ENCODE results near the gene ZSWIM6.

Gene ZSWIM6

DNA sequence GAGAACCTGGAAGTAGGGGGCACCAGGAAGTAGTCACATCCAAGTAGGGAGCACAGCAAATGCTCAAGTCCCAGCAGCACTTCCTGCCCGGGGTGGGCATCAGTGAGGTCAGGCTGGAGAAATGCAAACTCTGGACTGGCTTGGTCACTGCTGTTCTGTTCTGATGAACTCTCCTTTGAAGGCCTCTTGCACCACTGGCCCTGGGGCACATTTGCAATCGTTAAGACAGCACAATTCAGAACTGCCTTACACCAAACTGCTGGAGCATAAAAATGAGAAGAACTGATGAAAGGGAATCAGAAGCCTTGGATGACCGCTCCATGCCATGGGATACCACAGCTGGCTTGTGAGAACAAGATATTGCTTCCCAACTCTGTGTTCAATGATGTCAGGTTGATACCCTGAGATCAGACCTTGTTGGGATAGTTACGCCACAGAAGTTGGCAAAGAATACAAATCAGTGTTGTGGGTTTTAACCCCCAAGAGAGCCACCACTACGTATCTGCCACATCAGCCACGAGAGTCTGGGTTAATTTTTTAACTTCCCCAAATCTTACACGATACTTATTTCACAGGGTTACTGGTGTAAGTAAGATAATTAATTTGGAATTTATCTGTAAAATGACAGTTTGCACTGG is 42.3 kb upstream of the ZSWIM6 start:
- Histone ChIP-seq H3K4me3 (no peak overlapping the region), H3K27ac (no peak overlapping the region)
- TF ChIP-seq, protein P1, sequence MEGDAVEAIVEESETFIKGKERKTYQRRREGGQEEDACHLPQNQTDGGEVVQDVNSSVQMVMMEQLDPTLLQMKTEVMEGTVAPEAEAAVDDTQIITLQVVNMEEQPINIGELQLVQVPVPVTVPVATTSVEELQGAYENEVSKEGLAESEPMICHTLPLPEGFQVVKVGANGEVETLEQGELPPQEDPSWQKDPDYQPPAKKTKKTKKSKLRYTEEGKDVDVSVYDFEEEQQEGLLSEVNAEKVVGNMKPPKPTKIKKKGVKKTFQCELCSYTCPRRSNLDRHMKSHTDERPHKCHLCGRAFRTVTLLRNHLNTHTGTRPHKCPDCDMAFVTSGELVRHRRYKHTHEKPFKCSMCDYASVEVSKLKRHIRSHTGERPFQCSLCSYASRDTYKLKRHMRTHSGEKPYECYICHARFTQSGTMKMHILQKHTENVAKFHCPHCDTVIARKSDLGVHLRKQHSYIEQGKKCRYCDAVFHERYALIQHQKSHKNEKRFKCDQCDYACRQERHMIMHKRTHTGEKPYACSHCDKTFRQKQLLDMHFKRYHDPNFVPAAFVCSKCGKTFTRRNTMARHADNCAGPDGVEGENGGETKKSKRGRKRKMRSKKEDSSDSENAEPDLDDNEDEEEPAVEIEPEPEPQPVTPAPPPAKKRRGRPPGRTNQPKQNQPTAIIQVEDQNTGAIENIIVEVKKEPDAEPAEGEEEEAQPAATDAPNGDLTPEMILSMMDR (IDR thresholded peaks at IDR 0.05): no peak
- DNase-seq (ENCODE audit: low spot score): no peak

DNA sequence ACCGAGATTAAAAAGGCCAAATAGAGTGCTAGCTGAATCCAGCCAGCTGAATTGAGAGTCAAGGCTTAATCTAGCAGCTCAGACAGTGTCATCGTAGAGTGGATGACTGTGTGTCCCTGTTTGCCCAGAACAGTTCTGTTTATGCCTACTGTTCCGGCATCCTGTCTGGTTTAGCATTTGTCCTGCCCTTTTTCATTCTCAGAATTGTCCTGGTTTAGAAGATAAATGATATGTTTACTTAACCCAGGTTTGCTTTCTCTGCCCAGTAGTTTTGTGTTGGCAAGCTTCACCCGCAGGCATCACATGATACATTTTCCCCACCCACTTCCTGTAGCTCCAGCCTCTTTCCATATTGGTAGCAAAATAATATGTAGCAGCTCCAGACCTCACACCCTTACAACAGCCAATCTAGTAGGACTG is 41.3 kb upstream of the ZSWIM6 start:
- H3K4me3 ChIP-seq: no peak overlapping the region
- DNase-seq (ENCODE audit: low spot score): no peak
- peak overlapping the region in 1 of 2 donors; percentile 12 for H3K27ac ChIP-seq
- TF ChIP-seq, protein P1 (IDR thresholded peaks at IDR 0.05): no peak

DNA sequence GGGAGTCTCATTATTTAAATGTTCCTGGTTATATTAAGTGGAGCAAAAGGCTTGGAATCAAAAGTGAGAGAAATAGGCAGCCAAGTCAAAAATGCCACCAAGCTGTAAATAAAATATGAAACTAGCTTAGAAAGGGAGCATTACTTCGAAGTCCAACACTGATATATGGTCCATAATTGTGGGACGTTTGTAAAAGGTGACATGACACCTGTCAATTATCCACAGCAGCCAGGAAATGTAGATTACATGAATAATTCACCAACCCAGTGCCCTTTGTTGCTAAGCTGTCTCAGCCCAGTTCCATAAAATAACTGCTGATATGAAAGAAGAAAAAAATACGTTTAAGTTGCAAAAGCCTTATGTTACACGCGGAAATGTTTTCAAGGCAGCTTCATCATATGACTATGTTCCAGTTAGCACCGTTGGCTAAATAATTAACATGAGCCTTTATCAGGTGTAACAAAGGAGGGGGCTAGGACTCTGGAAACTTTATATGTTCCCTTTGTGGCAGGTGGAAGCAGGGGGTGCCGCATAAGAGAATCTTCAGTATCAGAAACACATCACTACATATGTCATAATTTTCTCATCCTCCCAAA is 39.9 kb upstream of the ZSWIM6 start:
- DNase-seq (ENCODE audit: low spot score): no peak
- H3K4me3 ChIP-seq: no peak overlapping the region
- TF ChIP-seq, protein P1 (IDR thresholded peaks at IDR 0.05): no peak
- no peak overlapping the region for H3K27ac ChIP-seq

DNA sequence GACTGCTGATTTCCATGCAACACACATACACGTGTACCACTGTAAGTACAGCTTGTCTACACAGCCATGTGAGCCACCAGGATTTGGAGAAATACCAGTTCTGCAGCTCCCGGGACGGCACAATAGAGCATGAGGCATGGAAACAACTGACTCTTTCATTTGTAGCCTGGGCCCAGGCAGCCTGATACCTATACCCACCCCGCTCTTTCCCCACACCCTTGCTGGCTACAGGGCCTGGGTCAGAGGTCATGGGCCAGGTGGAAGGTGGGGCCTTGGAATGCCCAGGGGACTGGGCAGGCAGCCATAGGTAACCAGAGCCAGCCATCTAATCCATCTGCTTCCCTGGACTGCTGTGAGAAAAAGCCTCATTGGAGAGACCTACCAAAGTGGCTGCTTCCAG is 39.0 kb upstream of the ZSWIM6 start:
- TF ChIP-seq, protein P1 (IDR thresholded peaks at IDR 0.05): no peak
- DNase-seq (ENCODE audit: low spot score): no peak
- H3K4me3 ChIP-seq: no peak overlapping the region
- no peak overlapping the region for H3K27ac ChIP-seq

DNA sequence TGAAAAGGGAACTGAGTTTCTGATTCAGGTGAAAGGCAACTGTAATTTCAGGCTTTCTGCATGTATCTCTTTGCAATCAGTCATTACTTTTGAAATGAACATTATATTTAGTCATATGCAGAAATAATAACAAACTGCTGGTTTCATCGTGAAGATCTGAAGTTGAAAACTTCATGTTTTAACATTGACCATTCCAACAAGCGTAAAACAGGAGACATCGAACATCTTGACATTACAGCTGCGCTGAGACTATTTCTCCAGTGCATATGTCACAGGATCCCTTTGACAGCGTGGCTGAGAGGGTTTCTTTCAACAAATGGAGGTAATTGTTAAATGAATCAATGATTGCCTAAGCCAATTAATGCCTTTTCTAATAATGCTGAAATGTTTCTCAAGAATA is 38.2 kb upstream of the ZSWIM6 start:
- DNase-seq (ENCODE audit: low spot score): no peak
- no peak overlapping the region for H3K4me3 ChIP-seq

DNA sequence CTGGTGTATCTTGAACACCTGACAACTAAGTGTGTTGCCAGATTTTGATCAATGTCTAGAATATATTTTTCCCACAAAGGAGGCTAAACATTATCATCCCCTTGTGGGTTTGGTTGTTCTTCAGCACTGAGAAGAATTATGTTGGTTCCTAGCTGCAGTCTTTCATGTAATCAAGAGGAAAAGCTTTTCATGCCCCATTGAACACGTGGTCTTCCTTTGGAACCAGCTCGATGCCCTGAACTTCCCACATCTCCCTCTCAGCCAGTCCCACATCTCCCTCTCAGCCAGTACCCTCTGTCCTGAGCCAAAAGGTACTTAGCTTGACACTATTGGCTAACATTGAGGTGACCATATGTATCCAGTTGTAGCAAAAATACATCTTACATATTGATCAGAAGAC is 36.7 kb upstream of the ZSWIM6 start:
- Histone ChIP-seq H3K27ac (no peak overlapping the region), H3K4me3 (no peak overlapping the region)
- no peak for DNase-seq (ENCODE audit: low spot score)
- TF ChIP-seq, protein P1 (IDR thresholded peaks at IDR 0.05): no peak

More for the DNA sequence above, 38.2 kb upstream of the ZSWIM6 start:
- TF ChIP-seq, protein P1 (IDR thresholded peaks at IDR 0.05): no peak
- H3K27ac ChIP-seq: no peak overlapping the region

DNA sequence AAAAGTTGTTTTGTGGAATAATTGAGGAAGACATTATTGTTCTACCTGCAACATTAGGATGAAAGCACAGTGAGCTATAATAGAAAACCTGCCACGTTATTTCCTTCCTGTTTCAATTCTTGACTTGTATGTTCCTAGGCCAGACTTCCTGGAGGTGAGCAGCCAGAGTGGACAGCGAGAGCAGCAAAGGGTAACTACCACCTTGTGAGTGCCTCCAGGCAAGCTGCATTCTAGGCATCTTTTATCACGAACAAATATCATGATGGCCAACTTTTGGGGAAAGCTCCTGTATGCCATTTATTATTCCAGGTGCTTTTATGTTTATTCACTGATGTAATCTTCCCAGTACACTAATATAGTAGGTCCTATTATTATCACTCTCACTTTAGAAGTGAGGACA is 34.0 kb upstream of the ZSWIM6 start:
- Histone ChIP-seq H3K27ac (no peak overlapping the region), H3K4me3 (no peak overlapping the region)
- no peak for DNase-seq (ENCODE audit: low spot score)
- TF ChIP-seq, protein P1 (IDR thresholded peaks at IDR 0.05): no peak
